Measurements from ENCODE around the gene WNT1.

Gene WNT1

DNA sequence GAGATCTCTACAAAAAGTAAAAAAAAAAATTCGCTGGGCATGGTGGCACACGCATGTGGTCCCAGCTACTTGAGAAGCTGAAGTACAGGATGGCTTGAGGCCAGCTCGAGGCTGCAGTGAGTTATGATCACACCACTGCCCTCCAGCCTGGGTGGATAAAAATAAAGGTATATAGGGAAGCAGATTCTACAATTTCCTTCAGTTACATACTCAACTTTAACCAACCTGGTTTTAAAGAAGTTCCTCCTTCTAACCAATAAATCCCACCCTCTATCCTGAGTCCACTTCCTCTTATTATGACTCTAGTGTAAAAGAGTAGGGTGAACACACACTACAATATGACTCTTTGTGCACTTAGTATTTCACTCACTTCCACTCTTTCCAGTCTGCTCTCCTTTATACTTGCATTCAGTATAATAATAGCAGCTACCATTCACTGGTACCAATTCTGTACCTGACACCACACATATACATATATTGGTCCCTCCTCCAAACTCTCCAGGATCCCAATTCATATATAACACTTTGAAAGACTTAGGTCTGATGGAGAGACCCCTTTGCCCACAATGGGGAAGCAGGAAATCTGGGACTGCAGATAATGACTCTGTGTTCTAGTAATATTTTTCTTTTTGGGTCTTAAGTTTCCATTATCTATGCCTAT is 23.2 kb upstream of the WNT1 start:
- Histone ChIP-seq H3K9me3 (replicated peaks; ENCODE audit: insufficient read depth, low read length) (no peaks in the 10 kb centered on the region), H3K79me2 (ENCODE audit: low read length) (peaks cover 56% of the 10 kb centered on the region), H3K4me1 (ENCODE audit: low read length) (peaks cover 15% of the 10 kb centered on the region), H3F3A (ENCODE audit: insufficient read depth, low read length) (no peaks in the 10 kb centered on the region; the same call in 1 of the 2 replicates), H3K36me3 (replicated peaks; ENCODE audit: insufficient read depth, low read length) (no peaks in the 10 kb centered on the region), H3K9ac (ENCODE audit: low read length) (no peak overlapping the region), H3K9me2 (replicated peaks; ENCODE audit: insufficient read depth, low read length) (no peaks in the 10 kb centered on the region), H3K4me3 (ENCODE audit: low read length) (no peak overlapping the region), H3K27ac (ENCODE audit: low read length) (no peak overlapping the region), H3K4me2 (ENCODE audit: low read depth, low read length) (no peak overlapping the region), H2AFZ (ENCODE audit: low read length) (no peak overlapping the region), H4K20me1 (ENCODE audit: insufficient read depth, low read length) (no peaks in the 10 kb centered on the region), H3K27me3 (replicated peaks; ENCODE audit: insufficient read depth, low read length) (no peaks in the 10 kb centered on the region)
- no peak for DNase-seq
- TF ChIP-seq, protein P1, sequence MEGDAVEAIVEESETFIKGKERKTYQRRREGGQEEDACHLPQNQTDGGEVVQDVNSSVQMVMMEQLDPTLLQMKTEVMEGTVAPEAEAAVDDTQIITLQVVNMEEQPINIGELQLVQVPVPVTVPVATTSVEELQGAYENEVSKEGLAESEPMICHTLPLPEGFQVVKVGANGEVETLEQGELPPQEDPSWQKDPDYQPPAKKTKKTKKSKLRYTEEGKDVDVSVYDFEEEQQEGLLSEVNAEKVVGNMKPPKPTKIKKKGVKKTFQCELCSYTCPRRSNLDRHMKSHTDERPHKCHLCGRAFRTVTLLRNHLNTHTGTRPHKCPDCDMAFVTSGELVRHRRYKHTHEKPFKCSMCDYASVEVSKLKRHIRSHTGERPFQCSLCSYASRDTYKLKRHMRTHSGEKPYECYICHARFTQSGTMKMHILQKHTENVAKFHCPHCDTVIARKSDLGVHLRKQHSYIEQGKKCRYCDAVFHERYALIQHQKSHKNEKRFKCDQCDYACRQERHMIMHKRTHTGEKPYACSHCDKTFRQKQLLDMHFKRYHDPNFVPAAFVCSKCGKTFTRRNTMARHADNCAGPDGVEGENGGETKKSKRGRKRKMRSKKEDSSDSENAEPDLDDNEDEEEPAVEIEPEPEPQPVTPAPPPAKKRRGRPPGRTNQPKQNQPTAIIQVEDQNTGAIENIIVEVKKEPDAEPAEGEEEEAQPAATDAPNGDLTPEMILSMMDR (IDR thresholded peaks at IDR 0.05; ENCODE audit: low read length): no peak
- no peak for TF ChIP-seq EZH2 (optimal IDR thresholded peaks at IDR 0.05; ENCODE audit: low read depth, low read length)
- TF ChIP-seq EZH2phosphoT487 (IDR thresholded peaks at IDR 0.05; ENCODE audit: low read length): no peak

DNA sequence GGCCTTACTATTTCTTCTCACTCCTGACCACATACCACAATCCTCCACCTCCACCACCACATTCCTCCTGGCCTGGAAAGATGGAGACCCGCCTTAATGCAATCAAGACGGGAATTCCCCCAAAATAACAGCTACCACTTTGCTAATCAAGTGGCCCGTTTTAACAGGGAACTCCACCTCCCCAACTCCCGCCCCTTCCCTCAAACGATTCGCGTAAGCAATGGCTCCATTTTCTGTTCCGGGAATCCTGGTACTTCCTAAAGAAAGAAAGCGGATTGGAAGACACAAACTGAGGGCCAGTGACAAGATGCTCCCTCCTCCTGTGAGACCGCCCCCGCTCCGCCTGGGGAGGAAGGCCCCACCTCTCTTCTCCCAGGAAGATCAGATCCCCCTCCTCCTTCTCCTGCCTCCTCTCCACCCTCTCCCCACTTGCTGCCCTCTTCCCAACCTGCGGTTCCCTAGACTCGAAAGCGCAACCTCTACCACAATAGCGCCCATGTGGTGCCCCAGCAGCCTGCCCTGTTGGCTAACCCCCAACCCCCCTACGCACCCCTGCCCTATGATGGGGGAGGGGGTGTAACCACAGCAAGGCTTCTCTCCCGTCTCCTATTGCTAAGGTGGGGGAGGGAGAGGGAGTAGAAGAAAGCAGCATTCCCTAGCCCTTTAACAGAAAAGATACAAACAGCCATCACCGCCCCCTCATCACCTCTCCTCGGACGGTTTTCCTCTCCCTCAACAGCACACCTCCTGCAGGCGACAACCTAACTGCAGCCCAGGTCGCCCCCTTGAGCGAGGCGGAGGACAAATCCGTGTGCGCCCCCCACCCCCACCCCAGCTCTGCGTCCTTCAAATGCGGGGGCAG is 21.6 kb upstream of the WNT1 start:
- TF ChIP-seq, protein P1 (IDR thresholded peaks at IDR 0.05; ENCODE audit: low read length): no peak; the same call in 1 of the 2 replicates
- TF ChIP-seq EZH2phosphoT487 (IDR thresholded peaks at IDR 0.05; ENCODE audit: low read length): no peak
- no peak for TF ChIP-seq EZH2 (optimal IDR thresholded peaks at IDR 0.05; ENCODE audit: low read depth, low read length)
- Histone ChIP-seq H3K27me3 (replicated peaks; ENCODE audit: insufficient read depth, low read length) (no peaks in the 10 kb centered on the region), H3F3A (ENCODE audit: insufficient read depth, low read length) (no peaks in the 10 kb centered on the region; the same call in 1 of the 2 replicates), H3K9me3 (replicated peaks; ENCODE audit: insufficient read depth, low read length) (no peaks in the 10 kb centered on the region), H3K4me1 (ENCODE audit: low read length) (peaks cover 15% of the 10 kb centered on the region), H3K27ac (ENCODE audit: low read length) (no peak overlapping the region), H3K9ac (ENCODE audit: low read length) (peak overlapping the region; percentile 60), H3K4me2 (ENCODE audit: low read depth, low read length) (peak overlapping the region; percentile 85), H3K4me3 (ENCODE audit: low read length) (peak overlapping the region; percentile 95), H3K79me2 (ENCODE audit: low read length) (peaks cover 51% of the 10 kb centered on the region), H2AFZ (ENCODE audit: low read length) (peak overlapping the region; percentile 94), H3K36me3 (replicated peaks; ENCODE audit: insufficient read depth, low read length) (no peaks in the 10 kb centered on the region), H3K9me2 (replicated peaks; ENCODE audit: insufficient read depth, low read length) (no peaks in the 10 kb centered on the region), H4K20me1 (ENCODE audit: insufficient read depth, low read length) (no peaks in the 10 kb centered on the region)
- DNase-seq: no peak

DNA sequence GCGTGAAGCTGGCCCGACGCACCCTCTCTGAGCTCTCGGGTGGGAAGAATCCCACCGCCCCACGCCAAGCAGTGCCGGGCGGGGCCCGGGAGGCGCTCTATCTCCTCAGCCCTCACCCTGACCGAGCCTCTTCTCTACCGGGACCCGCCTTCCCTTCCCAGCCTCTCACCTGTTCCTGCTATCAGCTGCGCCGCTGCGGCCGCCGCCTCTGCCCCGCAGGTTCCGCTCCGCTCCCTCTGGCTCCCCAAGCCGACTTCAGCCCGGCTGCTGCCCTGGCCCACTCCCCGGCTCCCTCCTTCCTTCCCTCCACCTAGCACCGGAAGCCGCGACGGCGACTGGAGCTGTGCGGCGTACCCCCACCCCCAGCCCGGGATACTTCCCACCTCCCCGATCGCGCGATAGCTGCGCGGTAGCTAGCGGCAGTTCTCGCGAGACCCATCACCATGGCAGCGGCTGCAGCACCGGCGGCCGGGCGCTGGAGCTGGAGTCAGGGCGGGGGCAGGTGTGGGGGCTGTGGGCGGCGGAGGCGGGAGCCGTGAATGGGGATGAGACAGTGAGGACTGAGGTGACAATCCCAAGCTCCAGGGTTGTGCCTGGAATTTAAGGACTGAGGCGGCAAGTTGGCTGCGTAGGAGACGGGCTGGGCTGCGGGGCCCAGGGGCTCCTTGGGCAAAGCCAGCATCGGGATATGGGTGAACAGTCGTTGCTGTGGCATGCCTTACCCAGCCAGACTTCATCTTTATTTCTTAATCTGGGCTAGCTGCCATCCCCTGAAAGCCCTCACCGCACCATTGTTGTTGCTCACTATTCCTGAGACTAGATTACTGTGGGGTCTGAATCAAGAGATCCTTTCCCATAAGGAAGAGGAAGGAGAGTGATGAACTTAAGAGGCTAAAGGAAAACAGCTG is 20.7 kb upstream of the WNT1 start, which contains the start of gene ARF3:
ARF3 (minus strand) TSS at position 347 of the 908 bp plus-strand sequence. CDS start 16,392 bp downstream, outside the sequence.
- H4K20me1 ChIP-seq (ENCODE audit: insufficient read depth, low read length): no peaks in the 10 kb centered on the region
- peak; percentile 93 for DNase-seq
- peaks cover 45% of the 10 kb centered on the region for H3K79me2 ChIP-seq (ENCODE audit: low read length)
- no peaks in the 10 kb centered on the region for H3K9me3 ChIP-seq (replicated peaks; ENCODE audit: insufficient read depth, low read length)
- H3F3A ChIP-seq (ENCODE audit: insufficient read depth, low read length): no peaks in the 10 kb centered on the region; the same call in 1 of the 2 replicates
- no peak within 1 kb of the TSS for H3K27ac ChIP-seq (ENCODE audit: low read length)
- peak within 1 kb of the TSS; percentile 94 for H2AFZ ChIP-seq (ENCODE audit: low read length)
- H3K27me3 ChIP-seq (replicated peaks; ENCODE audit: insufficient read depth, low read length): no peaks in the 10 kb centered on the region
- peak within 1 kb of the TSS; percentile 95 for H3K4me3 ChIP-seq (ENCODE audit: low read length)
- H3K9me2 ChIP-seq (replicated peaks; ENCODE audit: insufficient read depth, low read length): no peaks in the 10 kb centered on the region
- H3K9ac ChIP-seq (ENCODE audit: low read length): peak within 1 kb of the TSS; percentile 60
- no peaks in the 10 kb centered on the region for H3K36me3 ChIP-seq (replicated peaks; ENCODE audit: insufficient read depth, low read length)
- H3K4me2 ChIP-seq (ENCODE audit: low read depth, low read length): peak within 1 kb of the TSS; percentile 85
- H3K4me1 ChIP-seq (ENCODE audit: low read length): peaks cover 15% of the 10 kb centered on the region
- no peak for TF ChIP-seq EZH2phosphoT487 (IDR thresholded peaks at IDR 0.05; ENCODE audit: low read length)
- no peak for TF ChIP-seq EZH2 (optimal IDR thresholded peaks at IDR 0.05; ENCODE audit: low read depth, low read length)
- TF ChIP-seq, protein P1 (IDR thresholded peaks at IDR 0.05; ENCODE audit: low read length): no peak
